ENCODE measurements around the gene KRTAP1-5.

GRCh38 chr17:40996829-40997228 is 30.2 kb downstream of the KRTAP1-5 start:
- TF ChIP-seq, protein P1, sequence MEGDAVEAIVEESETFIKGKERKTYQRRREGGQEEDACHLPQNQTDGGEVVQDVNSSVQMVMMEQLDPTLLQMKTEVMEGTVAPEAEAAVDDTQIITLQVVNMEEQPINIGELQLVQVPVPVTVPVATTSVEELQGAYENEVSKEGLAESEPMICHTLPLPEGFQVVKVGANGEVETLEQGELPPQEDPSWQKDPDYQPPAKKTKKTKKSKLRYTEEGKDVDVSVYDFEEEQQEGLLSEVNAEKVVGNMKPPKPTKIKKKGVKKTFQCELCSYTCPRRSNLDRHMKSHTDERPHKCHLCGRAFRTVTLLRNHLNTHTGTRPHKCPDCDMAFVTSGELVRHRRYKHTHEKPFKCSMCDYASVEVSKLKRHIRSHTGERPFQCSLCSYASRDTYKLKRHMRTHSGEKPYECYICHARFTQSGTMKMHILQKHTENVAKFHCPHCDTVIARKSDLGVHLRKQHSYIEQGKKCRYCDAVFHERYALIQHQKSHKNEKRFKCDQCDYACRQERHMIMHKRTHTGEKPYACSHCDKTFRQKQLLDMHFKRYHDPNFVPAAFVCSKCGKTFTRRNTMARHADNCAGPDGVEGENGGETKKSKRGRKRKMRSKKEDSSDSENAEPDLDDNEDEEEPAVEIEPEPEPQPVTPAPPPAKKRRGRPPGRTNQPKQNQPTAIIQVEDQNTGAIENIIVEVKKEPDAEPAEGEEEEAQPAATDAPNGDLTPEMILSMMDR (conservative IDR thresholded peaks at IDR 0.05 in 1 of 2, IDR thresholded peaks at IDR 0.05 in 1 of 2; ENCODE audit: extremely low read depth in 1 of 2, insufficient read depth in 1 of 2, low read depth in 1 of 2, low read length in 2 of 2), result no peak
- no peak for TF ChIP-seq EZH2 (IDR thresholded peaks at IDR 0.05; ENCODE audit: borderline replicate concordance, low read length)

All from mammary epithelial cell (primary cell).